ENCODE data around the gene CHRNE. TPM values are rescaled to one million over a fixed set of nuclear protein-coding genes. Genes with fewer than 3 reads are reported as not detected.

The CHRNE gene
- total and polyA plus RNA-seq, 2 of the 13 experiments (the other 11 are each of a cell fraction or from before 2014, with no cell fraction given), result 0.53 to 0.59 TPM

DNA sequence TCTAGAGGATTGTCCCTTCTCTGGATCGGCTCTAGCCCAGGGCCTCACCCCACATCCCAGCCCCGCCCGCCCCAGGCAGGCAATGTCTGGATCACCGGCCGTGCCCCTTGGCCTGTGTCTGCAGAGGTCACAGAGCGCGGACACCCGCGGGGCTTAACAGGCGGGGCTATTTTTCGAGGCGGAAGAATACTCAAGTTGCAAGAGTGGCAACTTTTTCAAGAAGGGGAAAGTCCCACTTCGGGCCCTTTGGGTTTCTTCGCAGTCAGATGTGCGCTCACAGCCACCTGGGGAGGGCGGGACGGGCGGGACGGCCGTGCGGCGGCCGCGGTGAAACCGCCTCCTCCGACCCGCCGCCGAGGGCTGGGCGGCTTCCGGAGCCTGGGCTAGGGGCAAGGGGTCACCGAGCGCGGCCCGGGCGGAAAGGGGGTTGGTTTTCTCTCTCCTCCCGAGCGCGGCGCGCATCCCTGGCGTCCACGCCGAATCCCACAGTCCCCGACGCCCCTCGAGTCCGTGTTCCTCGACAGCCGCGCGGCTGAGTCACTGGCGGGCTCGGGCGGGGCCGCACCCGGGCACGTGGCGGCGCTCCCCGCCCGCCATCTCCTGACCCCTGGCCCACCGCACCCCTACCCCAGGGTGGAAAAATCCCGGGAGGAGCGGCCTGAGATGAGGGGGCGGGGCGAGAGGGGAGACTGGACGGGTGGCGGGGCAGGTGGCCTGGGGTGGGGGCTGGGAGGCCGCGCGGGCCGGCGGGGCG lies 46.6 kb upstream of the CHRNE start (continued):
- TF ChIP-seq JUNB (CRISPR knock-in tag; IDR thresholded peaks at IDR 0.05; ENCODE audit: borderline replicate concordance), result peak; percentile 63; the same call in 1 of the 2 replicates
- TF ChIP-seq, protein P1, sequence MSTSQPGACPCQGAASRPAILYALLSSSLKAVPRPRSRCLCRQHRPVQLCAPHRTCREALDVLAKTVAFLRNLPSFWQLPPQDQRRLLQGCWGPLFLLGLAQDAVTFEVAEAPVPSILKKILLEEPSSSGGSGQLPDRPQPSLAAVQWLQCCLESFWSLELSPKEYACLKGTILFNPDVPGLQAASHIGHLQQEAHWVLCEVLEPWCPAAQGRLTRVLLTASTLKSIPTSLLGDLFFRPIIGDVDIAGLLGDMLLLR (CRISPR knock-in tag; IDR thresholded peaks at IDR 0.05), result no peak
- TF ChIP-seq IRF2 (CRISPR knock-in tag; IDR thresholded peaks at IDR 0.05), result no peak
- peak; percentile 76 for TF ChIP-seq POLR2G (IDR thresholded peaks at IDR 0.05; ENCODE audit: low read depth, low read length)
- peak; percentile 11; the same call in 1 of the 2 replicates for TF ChIP-seq ZNF790 (CRISPR knock-in tag; IDR thresholded peaks at IDR 0.05; ENCODE audit: borderline replicate concordance)
- TF ChIP-seq ZNF138 (CRISPR knock-in tag; IDR thresholded peaks at IDR 0.05; ENCODE audit: low read depth), result 0 out of 2 replicates have a peak, but pooled peaks have one; percentile 69
- no peak for TF ChIP-seq DNMT3B (CRISPR knock-in tag; conservative IDR thresholded peaks at IDR 0.05)
- no peak for TF ChIP-seq MED8 (CRISPR knock-in tag; IDR thresholded peaks at IDR 0.05; ENCODE audit: insufficient replicate concordance)
- TF ChIP-seq, protein P2, sequence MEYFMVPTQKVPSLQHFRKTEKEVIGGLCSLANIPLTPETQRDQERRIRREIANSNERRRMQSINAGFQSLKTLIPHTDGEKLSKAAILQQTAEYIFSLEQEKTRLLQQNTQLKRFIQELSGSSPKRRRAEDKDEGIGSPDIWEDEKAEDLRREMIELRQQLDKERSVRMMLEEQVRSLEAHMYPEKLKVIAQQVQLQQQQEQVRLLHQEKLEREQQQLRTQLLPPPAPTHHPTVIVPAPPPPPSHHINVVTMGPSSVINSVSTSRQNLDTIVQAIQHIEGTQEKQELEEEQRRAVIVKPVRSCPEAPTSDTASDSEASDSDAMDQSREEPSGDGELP (IDR thresholded peaks at IDR 0.05; ENCODE audit: borderline replicate concordance, low read depth), result no peak; the same call in 1 of the 2 replicates
- TF ChIP-seq, protein P3, sequence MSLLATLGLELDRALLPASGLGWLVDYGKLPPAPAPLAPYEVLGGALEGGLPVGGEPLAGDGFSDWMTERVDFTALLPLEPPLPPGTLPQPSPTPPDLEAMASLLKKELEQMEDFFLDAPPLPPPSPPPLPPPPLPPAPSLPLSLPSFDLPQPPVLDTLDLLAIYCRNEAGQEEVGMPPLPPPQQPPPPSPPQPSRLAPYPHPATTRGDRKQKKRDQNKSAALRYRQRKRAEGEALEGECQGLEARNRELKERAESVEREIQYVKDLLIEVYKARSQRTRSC (CRISPR knock-in tag; IDR thresholded peaks at IDR 0.05; ENCODE audit: low read depth), result no peak
- TF ChIP-seq ISL2 (CRISPR knock-in tag; IDR thresholded peaks at IDR 0.05), result no peak
- TF ChIP-seq GLI4 (CRISPR knock-in tag; IDR thresholded peaks at IDR 0.05; ENCODE audit: borderline replicate concordance), result peak; percentile 89; the same call in 1 of the 2 replicates
- TF ChIP-seq WIZ (CRISPR knock-in tag; IDR thresholded peaks at IDR 0.05), result no peak
- no peak for TF ChIP-seq ZNF10 (CRISPR knock-in tag; IDR thresholded peaks at IDR 0.05; ENCODE audit: borderline replicate concordance, low read depth)
- TF ChIP-seq HNRNPLL (IDR thresholded peaks at IDR 0.05; ENCODE audit: low read depth, low read length, poor library complexity, severe bottlenecking), result no peak
- peak; percentile 38; the same call in 1 of the 2 replicates for TF ChIP-seq HNF4G (IDR thresholded peaks at IDR 0.05; ENCODE audit: borderline replicate concordance, low read depth, low read length)
- no peak for TF ChIP-seq HNF4G (CRISPR knock-in tag; IDR thresholded peaks at IDR 0.05; ENCODE audit: borderline replicate concordance, low read depth)
- no peak for TF ChIP-seq ZKSCAN5 (CRISPR knock-in tag; IDR thresholded peaks at IDR 0.05)
- no peak for TF ChIP-seq ZNF572 (CRISPR knock-in tag; IDR thresholded peaks at IDR 0.05)
- peak; percentile 99 for TF ChIP-seq BCL6 (CRISPR knock-in tag; IDR thresholded peaks at IDR 0.05)
- 0 out of 2 replicates have a peak, but pooled peaks have one; percentile 39 for TF ChIP-seq ZNF274 (CRISPR knock-in tag; IDR thresholded peaks at IDR 0.05)
- TF ChIP-seq NFKB2 (CRISPR knock-in tag; IDR thresholded peaks at IDR 0.05; ENCODE audit: borderline replicate concordance), result peak; percentile 69
- no peak for TF ChIP-seq CBX5 (CRISPR knock-in tag; IDR thresholded peaks at IDR 0.05; ENCODE audit: borderline replicate concordance)
- no peak for TF ChIP-seq ARHGAP35 (CRISPR knock-in tag; IDR thresholded peaks at IDR 0.05; ENCODE audit: borderline replicate concordance)
- TF ChIP-seq, protein P4, sequence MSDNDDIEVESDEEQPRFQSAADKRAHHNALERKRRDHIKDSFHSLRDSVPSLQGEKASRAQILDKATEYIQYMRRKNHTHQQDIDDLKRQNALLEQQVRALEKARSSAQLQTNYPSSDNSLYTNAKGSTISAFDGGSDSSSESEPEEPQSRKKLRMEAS (IDR thresholded peaks at IDR 0.05), result peak; percentile 97
- TF ChIP-seq ZNF17 (CRISPR knock-in tag; IDR thresholded peaks at IDR 0.05), result no peak
- TF ChIP-seq MAFF (IDR thresholded peaks at IDR 0.05; ENCODE audit: low read depth, low read length), result no peak
- 0 out of 2 replicates have a peak, but pooled peaks have one; percentile 19 for TF ChIP-seq ZNF12 (CRISPR knock-in tag; IDR thresholded peaks at IDR 0.05)
- no peak for TF ChIP-seq TCF7 (IDR thresholded peaks at IDR 0.05; ENCODE audit: low read depth)
- TF ChIP-seq ZNF143 (CRISPR knock-in tag; IDR thresholded peaks at IDR 0.05), result no peak
